ENCODE results near the gene NCKAP5. TPM values are rescaled to one million over a fixed set of nuclear protein-coding genes. Genes with fewer than 3 reads are reported as not detected.

NCKAP5 gene
- total and polyA plus RNA-seq, 4 donors = 0.57 to 2.8 (median 2.4) TPM

- Histone ChIP-seq H3K9me3 (ENCODE audit: control insufficient read depth in 4 of 4, low read length in 3 of 4) (no peaks in the 10 kb centered on the region), H3K4me3 (ENCODE audit: low read depth in 1 of 3, low read length in 3 of 3) (no peak overlapping the region), H3K36me3 (ENCODE audit: control insufficient read depth in 4 of 4, insufficient read depth in 3 of 4, low read depth in 1 of 4, low read length in 3 of 4) (peaks cover 0 to 3% (median 1%) of the 10 kb centered on the region in 4 donors), H3K27ac (ENCODE audit: low read depth in 1 of 2, low read length in 2 of 2) (no peak overlapping the region), H3K27me3 (ENCODE audit: control insufficient read depth in 4 of 4, insufficient read depth in 4 of 4, low read length in 3 of 4) (no peaks in the 10 kb centered on the region), H3K9ac (ENCODE audit: low read depth in 1 of 2, low read length in 2 of 2) (no peak overlapping the region), H3K4me1 (ENCODE audit: control insufficient read depth in 4 of 4, insufficient read depth in 4 of 4, low read length in 3 of 4) (no peaks in the 10 kb centered on the region)
- 94% methylated on average over 4 of the region's 4 CpGs for WGBS
- no peak for DNase-seq (ENCODE audit: low spot score)
- TF ChIP-seq JUND (IDR thresholded peaks at IDR 0.05) = no peak
- no peak for TF ChIP-seq HNF4A (conservative IDR thresholded peaks at IDR 0.05)
- TF ChIP-seq GABPA (IDR thresholded peaks at IDR 0.05 in 1 of 2, conservative IDR thresholded peaks at IDR 0.05 in 1 of 2) = no peak
Observed at GRCh38 chr2:132726155-132726554, 842.1 kb downstream of the NCKAP5 start.

- no peaks in the 10 kb centered on the region for H3K9me3 ChIP-seq (ENCODE audit: control insufficient read depth in 4 of 4, low read length in 3 of 4)
- no peak overlapping the region for H3K4me3 ChIP-seq (ENCODE audit: low read depth in 1 of 3, low read length in 3 of 3)
- no peaks in the 10 kb centered on the region for H3K4me1 ChIP-seq (ENCODE audit: control insufficient read depth in 4 of 4, insufficient read depth in 4 of 4, low read length in 3 of 4)
- no peak for TF ChIP-seq TAF1 (conservative IDR thresholded peaks at IDR 0.05)
- no peak for TF ChIP-seq FOXA2 (IDR thresholded peaks at IDR 0.05)
- no peak for TF ChIP-seq RAD21 (IDR thresholded peaks at IDR 0.05)
- no peak for TF ChIP-seq YY1 (IDR thresholded peaks at IDR 0.05)
- no peak for TF ChIP-seq JUND (IDR thresholded peaks at IDR 0.05)
- TF ChIP-seq HNF4A (conservative IDR thresholded peaks at IDR 0.05) = no peak
- no peak for TF ChIP-seq FOXA1 (IDR thresholded peaks at IDR 0.05)
- H3K9ac ChIP-seq (ENCODE audit: low read depth in 1 of 2, low read length in 2 of 2) = no peak overlapping the region
- DNase-seq (ENCODE audit: low spot score) = no peak
- H3K27ac ChIP-seq (ENCODE audit: low read depth in 1 of 2, low read length in 2 of 2) = no peak overlapping the region
- peaks cover 0 to 3% (median 1%) of the 10 kb centered on the region in 4 donors for H3K36me3 ChIP-seq (ENCODE audit: control insufficient read depth in 4 of 4, insufficient read depth in 3 of 4, low read depth in 1 of 4, low read length in 3 of 4)
- 90% methylated on average over 9 of the region's 9 CpGs for WGBS
- H3K27me3 ChIP-seq (ENCODE audit: control insufficient read depth in 4 of 4, insufficient read depth in 4 of 4, low read length in 3 of 4) = no peaks in the 10 kb centered on the region
Observed at GRCh38 chr2:132725748-132726147, 842.5 kb downstream of the NCKAP5 start.

- Histone ChIP-seq H3K9me3 (ENCODE audit: control insufficient read depth in 4 of 4, low read length in 3 of 4) (no peaks in the 10 kb centered on the region), H3K4me1 (ENCODE audit: control insufficient read depth in 4 of 4, insufficient read depth in 4 of 4, low read length in 3 of 4) (no peaks in the 10 kb centered on the region), H3K9ac (ENCODE audit: low read depth in 1 of 2, low read length in 2 of 2) (no peak overlapping the region), H3K27me3 (ENCODE audit: control insufficient read depth in 4 of 4, insufficient read depth in 4 of 4, low read length in 3 of 4) (no peaks in the 10 kb centered on the region), H3K27ac (ENCODE audit: low read depth in 1 of 2, low read length in 2 of 2) (no peak overlapping the region), H3K4me3 (ENCODE audit: low read depth in 1 of 3, low read length in 3 of 3) (no peak overlapping the region), H3K36me3 (ENCODE audit: control insufficient read depth in 4 of 4, insufficient read depth in 3 of 4, low read depth in 1 of 4, low read length in 3 of 4) (peaks cover 0 to 3% (median 1%) of the 10 kb centered on the region in 4 donors)
- TF ChIP-seq JUND (IDR thresholded peaks at IDR 0.05) (no peak), CTCF (IDR thresholded peaks at IDR 0.05; ENCODE audit: low read depth, low read length, missing input control) (no peak), RXRA (IDR thresholded peaks at IDR 0.05) (no peak), RAD21 (IDR thresholded peaks at IDR 0.05) (no peak), HNF4G (IDR thresholded peaks at IDR 0.05) (no peak), GABPA (IDR thresholded peaks at IDR 0.05 in 1 of 2, conservative IDR thresholded peaks at IDR 0.05 in 1 of 2) (no peak), EGR1 (IDR thresholded peaks at IDR 0.05; ENCODE audit: low read depth in 2 of 2) (no peak), SP1 (IDR thresholded peaks at IDR 0.05) (no peak), FOXA1 (IDR thresholded peaks at IDR 0.05) (no peak), ATF3 (IDR thresholded peaks at IDR 0.05) (no peak), HNF4A (conservative IDR thresholded peaks at IDR 0.05) (no peak), ZBTB33 (IDR thresholded peaks at IDR 0.05) (no peak), MAX (IDR thresholded peaks at IDR 0.05) (no peak), FOXA2 (IDR thresholded peaks at IDR 0.05) (no peak), YY1 (IDR thresholded peaks at IDR 0.05) (no peak), TAF1 (conservative IDR thresholded peaks at IDR 0.05) (no peak), REST (IDR thresholded peaks at IDR 0.05) (no peak), NR2F2 (IDR thresholded peaks at IDR 0.05) (no peak)
- WGBS = 75% methylated on average over 1 of the region's 1 CpG
- DNase-seq (ENCODE audit: low spot score) = no peak
Observed at GRCh38 chr2:132725148-132725547, 843.1 kb downstream of the NCKAP5 start.
